Measurements from ENCODE around the gene ITPRID1.
"Not testable (repeated sequence)": the region's sequence is repeated elsewhere in the genome, so short reads cannot be mapped to it uniquely, and the experiment has no call there.

Gene ITPRID1

DNA sequence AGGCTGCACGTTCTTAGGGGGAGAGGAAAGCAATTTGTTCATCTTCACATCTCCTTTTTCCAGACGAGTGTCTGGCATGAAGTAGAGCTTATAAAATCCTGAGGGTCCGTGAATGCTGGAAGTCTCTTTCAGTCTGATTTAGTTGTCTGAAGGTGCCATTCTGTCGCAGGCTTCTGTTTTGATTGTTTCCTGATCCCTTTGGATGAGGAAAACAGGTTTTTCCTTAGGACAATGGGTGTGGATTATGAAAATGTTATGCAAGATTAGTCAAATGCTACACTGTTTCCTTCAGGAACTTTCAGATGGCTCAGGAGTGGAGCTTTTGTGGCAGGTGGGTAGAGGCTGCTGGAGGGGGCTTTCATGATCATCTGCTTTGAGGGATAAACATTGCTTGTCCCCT, at the start of gene ITPRID1:
ITPRID1 (plus strand) TSS at position 301 of the 400 bp plus-strand sequence. CDS start 38,935 bp downstream, outside the sequence.
- DNase-seq (ENCODE audit: low read depth in 2 of 3, low spot score in 2 of 3), result no peak

GRCh38 chr7:31464601-31465000, 49.3 kb upstream of the ITPRID1 start:
- no peak for DNase-seq (ENCODE audit: low read depth in 2 of 3, low spot score in 2 of 3)

- no peak for DNase-seq (ENCODE audit: low read depth in 2 of 3, low spot score in 2 of 3)
These were observed 48.6 kb upstream of the ITPRID1 start for GRCh38 chr7:31465285-31465684.

- no peak for DNase-seq (ENCODE audit: low read depth in 2 of 3, low spot score in 2 of 3)
These were observed 47.9 kb upstream of the ITPRID1 start for GRCh38 chr7:31466036-31466435.

DNA sequence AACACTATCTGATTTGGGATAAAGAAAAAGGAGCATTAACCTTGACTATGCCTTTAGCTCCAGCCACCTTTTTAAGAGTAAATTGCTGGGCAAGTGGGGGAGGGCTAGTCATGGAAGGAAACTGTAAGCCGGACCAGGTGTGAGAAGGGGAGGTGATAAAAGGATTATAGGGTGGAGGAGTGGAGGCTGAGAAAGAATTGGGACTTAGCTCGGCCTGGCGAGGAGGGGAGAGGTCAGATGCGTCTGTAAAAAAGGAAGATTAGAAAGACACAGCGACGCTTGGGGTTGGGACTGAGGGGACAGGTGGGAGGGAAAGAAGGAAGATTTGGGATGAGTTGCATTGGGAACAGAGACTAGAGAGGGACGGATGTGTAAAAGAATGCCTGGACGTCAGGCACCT, 43.0 kb upstream of the ITPRID1 start:
- not testable (repeated sequence) for DNase-seq (ENCODE audit: low read depth in 2 of 3, low spot score in 2 of 3)

DNA sequence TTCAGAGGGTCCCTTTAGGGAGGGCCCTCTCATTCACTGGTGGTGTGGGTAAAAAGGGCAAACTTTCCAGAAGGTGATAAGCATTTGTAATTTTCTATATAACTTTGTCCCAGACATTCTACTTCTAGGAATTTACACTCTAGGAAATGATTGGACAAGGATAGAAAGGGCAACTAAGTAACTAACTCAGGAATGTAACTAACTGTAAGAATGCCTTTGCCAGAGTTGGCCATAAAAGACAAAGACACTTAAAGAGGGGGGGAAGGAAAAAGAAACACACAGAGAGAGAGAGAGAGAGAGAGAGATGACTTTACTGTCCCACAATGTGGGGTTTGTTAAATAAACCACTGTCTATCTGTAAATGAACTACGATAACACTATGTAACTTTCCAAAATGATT, 38.5 kb upstream of the ITPRID1 start:
- DNase-seq (ENCODE audit: low read depth in 2 of 3, low spot score in 2 of 3), result no peak

DNA sequence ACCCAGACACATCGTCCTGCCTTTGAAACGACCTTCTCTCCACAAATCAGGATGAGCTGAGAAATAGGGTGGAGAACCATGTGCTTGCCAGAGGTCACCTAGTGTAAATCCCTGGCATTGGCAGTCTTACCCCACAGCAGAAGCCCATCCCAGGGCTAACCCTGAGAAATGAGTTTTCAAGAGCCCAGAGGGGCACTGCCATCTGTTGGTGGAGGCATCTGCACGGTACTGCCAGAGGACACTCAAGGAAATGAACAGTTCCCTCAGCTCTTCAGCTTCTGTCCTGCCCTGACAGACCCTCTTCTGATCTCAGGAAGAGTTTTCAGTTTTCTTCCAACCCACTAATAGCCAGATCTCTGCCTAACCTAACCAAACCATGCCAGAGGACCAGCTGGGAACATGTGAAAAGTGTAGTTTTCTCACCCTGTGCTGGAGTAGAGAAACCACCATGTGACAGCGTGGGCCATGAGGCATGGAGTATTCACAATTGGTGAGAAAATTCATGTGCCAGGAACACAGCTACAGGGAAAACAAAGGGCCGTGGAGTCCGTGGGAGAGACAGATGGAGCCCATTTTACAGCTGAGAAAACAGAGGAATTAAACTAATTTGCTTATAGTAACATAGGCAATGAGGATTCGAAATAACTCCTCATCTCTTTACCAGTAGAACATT, 37.7 kb upstream of the ITPRID1 start:
- DNase-seq (ENCODE audit: low read depth in 2 of 3, low spot score in 2 of 3), result no peak

DNA sequence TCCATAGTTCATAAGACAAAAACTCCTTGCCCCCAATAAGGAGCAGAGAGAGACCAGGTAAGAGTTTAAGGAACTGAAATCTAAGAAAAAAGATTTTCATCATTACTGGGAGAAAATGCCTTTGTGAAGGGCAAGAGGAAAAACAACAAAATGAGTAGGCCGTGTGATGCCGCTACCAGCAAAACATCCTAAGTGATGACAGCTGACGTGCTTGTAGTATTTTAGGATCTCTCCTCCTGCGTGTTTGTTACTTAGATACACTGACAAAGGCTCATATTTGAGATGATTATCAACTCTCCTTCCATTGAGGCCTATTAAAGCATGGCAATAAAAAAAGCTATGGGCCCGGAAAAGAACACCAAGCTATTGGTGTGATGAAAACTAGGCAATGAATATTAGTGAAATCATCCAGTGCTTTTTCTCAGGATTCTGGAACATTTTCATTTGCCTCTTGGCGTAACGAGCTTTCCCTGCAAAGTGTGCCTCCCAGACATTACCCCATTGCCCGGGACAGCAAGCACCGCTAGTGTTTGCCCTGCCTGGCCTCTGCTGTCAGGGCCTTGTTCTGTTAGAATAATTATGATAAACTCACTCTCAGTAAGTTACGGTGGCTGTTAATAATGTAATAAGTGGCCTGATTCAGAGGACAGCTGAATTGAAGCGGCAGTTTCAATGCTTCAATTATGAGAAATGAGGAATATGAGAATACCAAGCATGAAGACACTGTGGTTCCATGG, 36.8 kb upstream of the ITPRID1 start:
- DNase-seq (ENCODE audit: low read depth in 2 of 3, low spot score in 2 of 3), result no peak

GRCh38 chr7:31478018-31478417, 35.9 kb upstream of the ITPRID1 start:
- no peak for DNase-seq (ENCODE audit: low read depth in 2 of 3, low spot score in 2 of 3)

- DNase-seq (ENCODE audit: low read depth in 2 of 3, low spot score in 2 of 3), result no peak
These were observed 35.2 kb upstream of the ITPRID1 start for GRCh38 chr7:31478721-31479120.

GRCh38 chr7:31487071-31487470, 26.8 kb upstream of the ITPRID1 start:
- DNase-seq (ENCODE audit: low read depth in 2 of 3, low spot score in 2 of 3), result no peak

DNA sequence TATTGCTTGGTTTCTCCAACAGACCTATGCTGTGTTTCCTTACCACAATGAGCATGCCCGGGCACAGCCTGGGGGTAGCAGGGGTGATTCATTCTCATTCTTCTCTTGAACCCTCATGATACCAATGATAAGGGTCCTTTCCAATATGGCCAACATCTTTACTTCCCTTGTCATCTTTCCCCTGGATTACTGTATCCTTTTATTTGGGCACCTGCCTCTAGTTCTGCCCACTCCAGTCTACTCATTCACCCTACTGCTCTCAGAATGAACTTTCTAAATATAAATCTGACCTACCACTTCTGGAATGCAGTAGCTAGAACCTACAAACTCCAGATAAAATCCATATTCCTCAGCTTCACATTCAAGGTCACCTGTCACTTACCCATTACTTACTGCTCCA, 26.4 kb upstream of the ITPRID1 start:
- DNase-seq (ENCODE audit: low read depth in 2 of 3, low spot score in 2 of 3), result no peak

DNA sequence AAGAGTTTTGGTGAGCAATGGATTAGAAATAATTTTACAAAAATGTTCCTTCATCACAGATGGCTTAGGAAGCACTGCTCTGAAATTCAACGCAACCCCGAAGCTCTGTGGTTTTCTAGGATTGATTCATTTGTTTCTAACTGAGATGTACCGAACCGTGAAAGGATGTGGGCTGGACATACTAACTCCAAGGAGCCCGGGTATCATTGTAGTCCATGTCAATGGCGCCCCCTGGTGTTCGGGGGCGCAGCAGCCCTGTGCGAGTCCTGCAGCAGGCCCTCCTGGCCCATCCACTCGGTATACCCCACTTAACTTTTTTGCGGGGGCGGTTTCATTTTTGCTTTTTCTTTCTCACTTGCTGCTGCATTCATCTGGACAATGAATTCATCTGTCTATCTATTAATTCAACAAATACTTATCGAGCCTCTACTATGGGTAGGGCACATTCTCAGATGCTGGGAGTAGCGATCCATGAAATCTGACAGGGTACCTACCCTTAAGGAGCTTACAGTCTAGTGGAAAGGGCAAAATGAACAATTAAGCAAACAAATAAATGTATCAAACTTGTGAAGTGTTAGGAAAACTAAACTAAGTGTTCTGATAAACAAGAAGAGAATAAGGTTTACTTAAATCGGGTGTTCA, 25.2 kb upstream of the ITPRID1 start:
- DNase-seq (ENCODE audit: low read depth in 2 of 3, low spot score in 2 of 3), result peak in 2 of 3 experiments; percentile 4 to 44

DNA sequence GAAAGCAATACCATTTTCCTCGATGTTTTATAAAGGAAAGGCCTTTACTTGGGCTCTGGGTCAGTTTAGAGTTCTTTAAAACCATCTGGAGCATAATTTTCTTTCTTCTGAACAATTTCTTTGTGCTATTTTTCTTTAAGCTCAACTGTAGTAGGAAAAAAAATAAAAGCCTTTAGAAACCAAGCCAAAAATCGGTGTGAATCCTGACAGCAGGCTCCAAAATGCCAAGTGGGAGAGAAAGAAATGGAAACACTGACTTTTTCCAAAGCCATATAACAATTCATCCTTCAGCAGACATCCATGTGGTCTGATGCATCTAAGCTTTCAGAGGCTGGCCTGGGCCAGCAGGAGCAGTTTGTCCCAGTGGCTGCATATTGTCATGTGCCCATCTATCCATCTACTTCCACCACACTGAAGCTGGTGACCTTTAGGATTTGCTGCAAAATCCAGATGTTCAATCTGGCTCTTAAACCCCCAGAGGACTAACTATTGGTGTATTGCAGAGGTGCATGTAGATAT, 23.0 kb upstream of the ITPRID1 start:
- no peak for DNase-seq (ENCODE audit: low read depth in 2 of 3, low spot score in 2 of 3)

DNA sequence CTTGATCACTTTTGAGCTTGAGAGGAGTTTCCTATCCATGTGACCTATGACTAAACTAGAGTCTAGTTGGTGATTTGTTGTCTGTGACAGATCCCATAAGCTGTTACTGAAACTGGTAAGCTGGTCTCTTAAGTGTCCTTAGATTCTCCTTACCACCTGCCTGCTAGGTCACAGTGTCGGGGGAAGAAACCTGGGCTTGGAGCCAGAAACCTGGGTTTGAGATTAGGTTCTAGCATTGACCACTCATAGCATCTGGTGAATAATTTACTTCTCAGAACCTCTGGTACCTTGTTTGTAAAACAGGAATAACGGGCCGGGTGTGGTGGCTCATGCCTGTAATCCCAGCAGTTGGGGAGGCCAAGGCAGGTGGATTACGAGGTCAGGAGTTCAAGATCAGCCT, 21.8 kb upstream of the ITPRID1 start:
- DNase-seq (ENCODE audit: low read depth in 2 of 3, low spot score in 2 of 3), result no peak

GRCh38 chr7:31493714-31494181, 20.1 kb upstream of the ITPRID1 start:
- DNase-seq (ENCODE audit: low read depth in 2 of 3, low spot score in 2 of 3), result no peak

DNA sequence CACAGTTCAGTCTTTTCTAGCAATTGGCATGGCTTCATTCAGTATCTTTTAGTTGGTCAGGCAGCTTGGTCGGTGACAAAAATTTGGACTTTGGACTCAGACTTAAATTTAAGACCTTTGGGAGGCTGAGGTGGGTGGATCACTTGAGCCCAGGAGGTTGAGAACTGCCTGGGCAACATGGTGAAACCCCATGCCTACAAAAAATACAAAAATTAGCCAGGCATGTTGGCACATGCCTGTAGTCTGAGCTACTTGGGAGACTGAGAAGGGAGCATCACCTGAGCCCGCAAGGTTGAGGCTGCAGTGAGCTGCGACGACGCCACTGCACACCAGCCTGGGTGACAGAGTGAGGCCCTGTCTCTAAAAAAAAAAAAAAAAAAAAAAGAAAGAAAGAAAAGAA, 19.5 kb upstream of the ITPRID1 start:
- DNase-seq (ENCODE audit: low read depth in 2 of 3, low spot score in 2 of 3), result no peak

GRCh38 chr7:31495653-31496052, 18.2 kb upstream of the ITPRID1 start:
- DNase-seq (ENCODE audit: low read depth in 2 of 3, low spot score in 2 of 3), result no peak

GRCh38 chr7:31497516-31497915, 16.4 kb upstream of the ITPRID1 start:
- DNase-seq (ENCODE audit: low read depth in 2 of 3, low spot score in 2 of 3), result no peak

- no peak for DNase-seq (ENCODE audit: low read depth in 2 of 3, low spot score in 2 of 3)
These were observed 13.2 kb upstream of the ITPRID1 start for GRCh38 chr7:31500656-31501055.

DNA sequence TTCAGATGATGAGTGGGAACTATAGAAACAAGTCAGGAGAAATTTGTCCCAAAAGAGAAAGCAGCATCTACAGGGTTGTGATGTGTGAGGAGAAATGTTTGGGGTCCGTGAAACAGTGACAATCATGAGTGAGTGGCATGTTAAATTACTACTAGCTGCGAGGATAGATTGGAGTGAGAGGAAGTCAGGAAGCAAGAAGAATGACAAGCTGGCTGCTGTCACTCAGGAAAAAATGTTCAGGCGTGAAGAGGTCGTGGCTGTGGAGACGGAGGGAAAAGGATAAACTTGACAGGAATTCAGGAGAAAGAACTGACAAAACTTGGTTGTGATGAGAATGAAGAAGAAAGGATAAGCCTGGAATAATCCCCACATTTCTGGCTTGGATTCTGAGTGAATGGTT, 5.1 kb upstream of the ITPRID1 start:
- no peak for DNase-seq (ENCODE audit: low read depth in 2 of 3, low spot score in 2 of 3)

GRCh38 chr7:31512166-31512565, 1.7 kb upstream of the ITPRID1 start:
- DNase-seq (ENCODE audit: low read depth in 2 of 3, low spot score in 2 of 3), result no peak

Measured in activated CD8-positive, alpha-beta memory T cell treated with anti-CD3 and anti-CD28 coated beads for 48 hours (primary cell).